Activated T-cell treated with anti-CD3 and anti-CD28 coated beads, Interleukin-2, amount 50 U/mL, for 1 hour (primary cell): ENCODE results near the gene GLT1D1.

Experiments
- DNase-seq: peaks from one replicate; pipeline ENCODE4 v3.0.0-alpha.2; 2020

The GLT1D1 gene

DNA sequence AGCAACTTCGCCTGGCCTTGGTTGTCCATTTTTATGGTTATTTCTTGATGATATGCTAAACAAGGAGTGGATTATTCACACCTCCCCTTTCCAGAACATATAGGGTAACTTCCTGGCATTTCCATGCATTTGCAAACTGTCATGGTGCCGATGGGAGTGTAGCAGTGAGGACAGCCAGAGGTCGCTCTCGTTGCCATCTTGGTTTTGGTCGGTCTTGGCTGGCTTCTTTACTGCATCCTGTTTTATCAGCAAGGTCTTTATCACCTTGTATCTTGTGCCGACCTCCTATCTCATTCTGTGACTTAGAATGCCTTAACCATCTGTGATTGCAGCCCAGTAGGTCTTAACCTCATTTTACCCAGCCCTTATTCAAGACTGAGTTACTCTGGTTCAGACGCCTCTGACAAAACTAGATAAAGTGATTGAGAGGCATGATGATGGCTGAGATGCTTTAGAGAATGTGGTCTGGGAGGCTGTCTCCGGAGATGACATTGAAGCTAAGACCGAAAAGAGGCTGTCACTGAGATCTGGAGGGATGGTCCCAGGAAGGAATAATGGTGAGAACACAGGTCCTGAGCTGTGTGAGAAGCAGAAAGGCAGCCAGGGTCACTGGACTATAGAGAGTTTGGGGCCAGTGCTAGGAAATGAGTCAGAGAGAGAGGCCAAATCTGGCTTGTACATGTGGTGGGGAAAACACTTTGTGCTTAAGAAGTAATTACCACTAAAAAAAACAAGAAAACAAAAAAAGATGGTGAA is 2.9 kb downstream of the GLT1D1 start:
- no peak for DNase-seq

DNA sequence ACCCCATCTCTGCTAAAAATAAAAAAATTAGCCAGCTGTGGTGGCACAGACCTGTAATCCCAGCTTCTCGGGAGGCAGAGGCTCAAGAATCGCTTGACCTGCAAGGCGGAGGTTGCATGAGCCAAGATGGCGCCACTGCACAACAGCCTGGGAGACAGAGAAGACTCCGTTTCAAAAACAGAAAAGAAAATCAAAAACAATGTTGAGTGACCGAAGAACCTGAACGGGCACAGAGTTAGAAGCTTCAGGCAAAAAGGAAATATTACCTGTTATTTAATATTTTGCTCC is 3.5 kb downstream of the GLT1D1 start:
- DNase-seq, result no peak

DNA sequence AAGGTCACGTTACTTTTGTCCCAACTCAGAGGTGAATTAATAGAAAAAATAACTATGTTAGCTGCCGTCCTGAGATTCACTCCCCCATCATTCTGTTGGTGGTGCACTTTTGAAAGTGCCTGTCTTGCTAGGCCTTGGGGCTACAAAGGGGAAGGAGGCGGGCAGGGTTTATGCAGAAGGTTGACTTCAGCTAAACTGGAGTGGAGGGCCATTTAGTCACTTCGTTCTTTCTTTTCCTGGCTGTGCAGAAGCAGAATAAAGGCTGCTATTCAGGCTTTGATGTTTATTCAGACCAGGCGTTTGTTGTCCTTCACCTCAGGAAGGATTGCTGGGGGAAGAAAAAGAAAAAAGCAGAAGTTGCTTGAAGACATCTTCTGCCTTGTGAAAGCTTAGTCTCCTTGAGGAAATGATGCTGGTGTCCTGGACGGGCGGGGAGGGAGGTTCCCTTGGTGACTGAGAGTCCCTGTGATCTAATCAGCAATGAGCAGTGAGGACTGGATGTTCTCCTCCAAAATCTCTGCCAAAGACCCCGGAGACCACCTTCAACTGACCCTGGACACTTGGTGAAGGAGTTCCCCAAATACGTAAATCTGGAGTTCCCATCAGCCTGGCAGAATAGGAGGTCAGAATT is 4.0 kb downstream of the GLT1D1 start:
- DNase-seq, result no peak

DNA sequence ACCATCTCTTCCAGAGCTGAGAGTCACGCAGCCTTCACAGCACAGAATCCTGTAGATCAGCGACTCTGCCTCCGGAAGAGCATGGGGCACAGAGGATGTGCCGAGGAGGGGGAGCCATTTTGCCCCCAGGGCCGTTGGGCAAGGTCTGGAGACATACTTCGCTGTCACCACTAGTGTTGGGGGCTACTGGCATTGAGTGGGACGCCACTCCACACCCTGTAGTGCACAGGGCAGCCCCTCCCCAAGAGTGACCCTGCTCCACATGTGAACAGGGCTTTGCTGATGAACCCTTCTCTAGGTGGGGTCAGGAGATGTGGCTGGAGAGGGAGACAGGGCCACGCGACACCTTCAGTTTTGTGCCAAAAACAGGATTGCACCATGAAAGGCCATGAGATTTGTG is 6.0 kb downstream of the GLT1D1 start:
- no peak for DNase-seq

DNA sequence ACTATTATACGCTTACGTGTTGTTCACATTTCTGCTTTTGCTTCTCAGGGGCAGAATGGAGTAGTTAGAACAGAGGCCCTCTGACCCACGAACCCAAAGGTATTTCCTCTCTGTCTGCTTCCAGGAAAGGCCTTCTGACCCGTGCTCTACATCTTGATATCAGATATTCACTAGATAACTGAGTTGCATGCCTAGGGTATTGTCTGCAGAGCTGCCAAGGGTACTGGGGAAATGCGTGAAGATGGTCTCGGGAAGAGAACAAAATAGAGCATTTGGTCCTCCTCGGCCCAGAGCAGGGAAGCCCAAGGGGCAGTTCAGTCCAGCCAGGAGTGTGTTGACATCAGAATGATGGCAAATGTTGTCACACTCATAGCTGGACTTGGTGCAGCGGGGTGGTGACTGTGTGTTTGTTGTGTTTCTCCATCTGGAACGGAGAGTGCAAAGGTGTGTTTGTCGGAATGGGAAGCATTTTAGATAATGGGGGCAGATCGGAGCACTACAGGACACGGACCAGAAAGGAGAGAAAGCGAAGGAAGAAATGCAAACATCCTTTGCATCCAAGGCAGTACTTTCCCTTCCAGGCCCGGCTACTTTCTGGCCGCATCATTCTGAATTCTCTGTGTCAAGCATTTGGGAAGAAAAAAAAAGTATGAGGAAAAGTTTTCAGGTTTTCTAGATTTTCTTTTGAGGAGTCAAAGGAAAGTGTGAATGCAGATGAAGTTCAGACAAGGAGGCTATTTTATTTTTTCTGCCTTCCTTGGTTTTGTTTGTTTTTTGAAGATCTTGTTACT is 8.1 kb downstream of the GLT1D1 start:
- DNase-seq, result no peak

DNA sequence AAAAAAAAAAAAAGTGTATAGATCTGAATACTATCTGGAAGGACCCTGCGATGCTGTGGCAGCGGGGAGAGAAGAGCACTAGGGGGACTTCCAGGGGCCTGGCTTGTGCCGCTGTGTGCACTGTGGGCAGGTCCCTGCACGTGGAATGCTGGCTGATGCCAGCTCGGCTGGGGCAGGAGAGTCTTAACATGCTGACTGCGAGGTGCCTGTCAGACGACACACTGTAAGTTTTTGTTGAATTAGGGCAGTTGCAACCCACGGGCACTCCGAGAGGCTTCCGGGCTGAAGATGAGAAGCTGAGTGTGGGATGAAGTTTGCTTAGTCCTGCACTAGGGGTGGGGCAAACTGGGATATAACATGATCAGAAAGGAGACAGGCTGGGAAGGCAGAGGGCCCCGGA is 10.7 kb downstream of the GLT1D1 start:
- DNase-seq, result no peak

DNA sequence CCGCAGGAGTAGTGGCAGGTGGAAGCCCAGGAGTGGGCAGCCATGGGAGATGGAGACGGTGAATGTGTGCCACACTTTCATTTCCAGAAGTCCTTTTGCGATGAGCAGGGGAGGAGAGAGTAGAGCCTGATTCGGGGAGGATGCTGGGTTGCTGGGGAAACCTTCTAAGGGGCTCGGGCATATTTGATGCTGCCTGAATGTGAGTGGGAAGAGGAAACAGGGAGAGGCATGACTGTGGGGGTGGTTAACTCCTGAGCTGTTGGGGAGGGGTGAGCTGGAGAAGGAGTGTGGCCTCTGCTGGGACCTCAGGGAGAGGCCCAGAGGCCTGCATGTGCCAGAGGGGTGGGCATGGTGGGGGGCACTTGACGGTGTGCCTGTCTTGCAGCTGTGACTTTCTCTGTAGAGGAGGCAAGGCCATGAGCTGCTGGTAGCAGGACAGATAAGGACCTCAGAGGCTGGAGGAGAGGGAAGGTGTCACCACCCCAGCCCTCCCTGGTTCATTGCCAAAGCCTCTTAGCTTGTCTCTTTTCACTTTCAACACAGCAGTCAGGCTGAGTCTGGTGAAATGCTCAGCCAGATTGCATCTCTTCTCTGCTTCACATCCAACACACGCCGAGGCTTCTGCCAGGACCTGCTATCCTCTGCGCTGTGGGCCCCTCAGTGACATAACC is 11.4 kb downstream of the GLT1D1 start:
- DNase-seq, result no peak

DNA sequence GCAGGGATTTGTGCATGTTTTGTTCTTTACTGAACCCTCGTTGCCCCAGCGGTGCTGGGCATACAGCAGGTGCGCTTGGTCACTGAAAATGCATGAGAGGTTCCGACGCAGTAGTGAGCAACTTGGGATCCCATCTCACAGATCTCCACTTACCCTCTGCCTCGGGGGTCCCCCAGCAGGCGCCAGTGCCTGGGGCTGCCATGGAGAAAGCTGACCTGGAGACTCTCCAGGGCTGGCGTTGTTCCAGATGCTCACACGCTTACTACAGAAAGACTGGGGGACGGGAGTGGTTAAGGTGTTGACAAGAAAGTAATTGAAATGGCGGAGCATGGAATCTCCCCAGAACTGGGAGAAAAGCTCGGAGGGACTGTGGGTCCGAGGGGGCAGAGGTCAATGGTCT is 14.2 kb downstream of the GLT1D1 start:
- no peak for DNase-seq

DNA sequence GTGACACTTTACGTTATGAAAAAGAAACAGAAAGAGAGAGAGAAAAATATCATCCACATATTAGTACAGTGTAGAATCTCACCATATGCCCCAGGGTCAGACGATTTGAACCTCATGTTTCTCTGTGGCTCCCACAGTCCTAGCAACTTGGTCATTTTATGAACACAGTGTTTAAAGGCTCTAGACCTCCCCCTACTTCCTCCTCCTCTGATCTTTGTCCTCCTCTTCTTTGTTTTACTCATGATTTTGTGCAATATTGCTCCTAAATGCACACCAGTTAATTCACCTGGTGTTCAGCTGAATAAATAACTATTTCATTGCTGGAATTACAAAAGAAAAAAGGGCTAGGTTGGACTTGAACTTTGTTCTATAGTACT is 18.2 kb downstream of the GLT1D1 start:
- no peak for DNase-seq

DNA sequence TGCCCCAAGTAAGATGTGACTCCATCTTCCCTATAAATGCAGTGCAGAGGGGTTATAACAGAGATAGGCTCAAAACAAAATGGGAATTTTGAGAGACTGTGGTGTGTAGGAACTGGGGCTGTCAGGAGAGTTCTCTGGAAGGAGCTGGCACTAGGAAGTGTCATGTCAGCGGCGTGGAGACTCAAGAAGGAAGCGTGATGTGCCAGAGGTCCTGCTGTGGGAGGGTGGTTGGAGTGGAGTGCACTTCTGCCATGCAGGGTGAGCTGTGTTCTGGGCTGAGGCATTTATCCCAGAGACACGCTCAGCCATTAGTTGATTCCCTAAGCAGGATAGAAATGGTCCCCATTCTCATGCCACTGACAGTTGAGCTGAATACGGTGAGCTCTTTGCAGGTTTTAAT is 19.0 kb downstream of the GLT1D1 start:
- DNase-seq, result no peak

DNA sequence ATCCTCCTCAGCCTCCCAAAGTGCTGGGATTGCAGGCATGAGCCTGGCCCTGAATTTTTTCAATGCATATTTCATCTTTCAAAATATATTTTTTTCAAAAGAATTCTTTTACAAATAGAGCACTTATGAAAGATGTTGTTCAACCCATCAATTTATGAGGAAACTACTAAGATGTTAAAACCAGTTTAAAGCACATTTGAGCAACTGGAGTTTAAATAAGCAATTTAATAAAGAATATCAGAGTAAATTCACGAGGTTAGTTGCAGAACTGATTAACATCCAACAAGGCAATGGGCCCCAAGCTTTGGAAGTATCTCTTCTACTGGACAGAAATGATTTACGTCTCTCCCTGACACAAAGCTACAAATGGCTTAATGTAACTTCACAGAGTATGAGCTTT is 23.3 kb downstream of the GLT1D1 start:
- DNase-seq, result no peak

DNA sequence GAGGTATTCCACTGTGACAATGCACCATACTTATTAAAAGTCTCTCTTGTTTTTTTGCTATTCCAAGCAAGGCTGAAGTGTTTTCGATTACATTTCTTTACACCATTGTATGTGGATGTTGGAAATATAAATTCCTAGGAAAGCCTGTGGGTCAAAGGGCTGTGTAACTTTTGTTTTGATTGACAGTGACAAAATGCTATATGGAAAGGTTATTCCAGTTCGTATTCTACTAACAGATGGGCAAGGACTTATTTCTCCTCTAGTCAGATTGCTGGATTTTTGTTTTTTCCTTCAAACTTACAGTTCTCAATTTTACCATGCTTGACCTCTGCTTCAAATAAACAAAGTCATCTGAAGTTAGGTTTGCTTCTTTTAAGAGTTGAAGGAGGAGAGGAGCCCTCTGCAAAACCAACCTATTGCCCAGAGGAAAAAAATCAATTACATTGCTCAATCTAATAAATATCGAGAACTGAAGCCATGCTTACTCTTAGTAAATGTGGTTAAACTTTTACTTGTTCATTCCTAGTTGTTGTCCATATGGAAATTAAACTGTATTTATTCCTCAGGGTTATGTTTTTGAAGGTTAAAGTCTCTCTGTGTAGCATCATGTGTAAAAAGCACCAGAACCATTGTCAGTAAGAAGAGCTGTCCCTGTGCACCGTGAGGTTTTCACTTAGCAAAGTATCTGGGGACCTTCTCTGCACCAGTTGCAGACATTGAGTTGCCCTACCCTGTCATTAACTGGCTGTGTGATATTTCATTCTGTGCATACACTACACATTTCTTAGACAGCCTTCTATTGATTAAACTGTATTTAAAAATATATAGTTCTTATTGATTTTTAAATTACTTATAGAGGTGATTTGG is 26.9 kb downstream of the GLT1D1 start:
- no peak for DNase-seq

DNA sequence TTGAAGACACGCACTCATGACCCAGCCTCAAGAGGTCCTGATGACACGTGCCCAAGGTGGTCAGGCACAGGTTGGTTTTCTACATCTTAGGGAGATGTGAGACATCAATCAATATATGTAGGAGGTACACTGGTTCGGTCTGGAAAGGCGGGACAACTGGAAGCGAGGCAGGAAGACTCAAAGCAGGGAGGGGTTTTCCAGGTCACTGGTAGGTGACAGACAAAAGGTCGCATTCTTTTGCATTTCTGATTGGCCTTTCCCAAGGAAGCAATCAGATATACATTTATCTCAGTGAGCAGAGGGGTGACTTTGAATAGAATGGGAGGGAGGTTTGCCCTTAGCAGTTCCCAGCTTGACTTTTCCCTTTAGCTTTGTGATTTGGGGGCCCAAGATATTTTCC is 38.6 kb downstream of the GLT1D1 start:
- no peak for DNase-seq

DNA sequence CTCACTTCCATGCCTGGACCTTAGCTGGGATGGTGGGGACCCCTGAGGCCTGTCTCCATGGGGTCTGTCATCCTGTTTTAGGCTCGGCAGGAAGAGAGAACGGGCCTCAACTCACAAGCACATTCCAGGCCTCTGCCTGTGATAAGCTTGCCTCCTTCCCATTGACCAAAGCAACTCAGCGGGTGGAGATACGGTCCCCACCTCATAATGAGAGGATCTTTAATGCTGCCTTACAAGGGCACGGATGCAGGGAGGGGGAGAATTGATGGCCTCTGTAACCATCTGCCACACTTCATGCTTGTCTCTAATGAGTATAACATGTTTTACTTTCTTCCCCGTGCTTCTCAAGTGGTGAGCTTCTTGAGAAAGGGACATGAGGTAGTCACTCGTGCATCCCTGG is 50.0 kb downstream of the GLT1D1 start:
- DNase-seq, result no peak

DNA sequence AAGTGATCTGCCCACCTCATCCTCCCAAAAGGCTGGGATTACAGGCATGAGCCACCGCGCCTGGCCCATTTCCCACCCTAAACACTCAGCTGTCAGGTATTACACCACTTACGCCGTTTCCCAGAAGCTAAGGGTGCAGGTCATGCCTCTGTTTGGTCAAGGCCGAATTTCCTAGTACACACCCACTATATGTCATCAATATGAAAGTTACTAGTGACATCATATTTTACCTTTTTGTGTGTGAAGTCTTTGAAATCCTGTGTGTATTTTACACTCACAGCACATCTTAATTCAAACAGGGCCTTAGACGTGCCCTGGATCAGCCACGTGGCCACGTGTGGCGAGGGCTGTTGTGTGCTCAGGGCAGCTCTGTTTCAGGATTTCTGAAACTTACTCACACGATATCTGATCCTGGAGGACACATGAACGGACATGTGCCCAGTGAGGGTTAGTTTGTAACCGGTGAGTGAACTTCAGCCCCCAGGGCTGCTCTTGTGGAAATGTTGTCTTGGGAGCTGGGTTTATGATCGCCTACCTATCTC is 51.8 kb downstream of the GLT1D1 start:
- no peak for DNase-seq

DNA sequence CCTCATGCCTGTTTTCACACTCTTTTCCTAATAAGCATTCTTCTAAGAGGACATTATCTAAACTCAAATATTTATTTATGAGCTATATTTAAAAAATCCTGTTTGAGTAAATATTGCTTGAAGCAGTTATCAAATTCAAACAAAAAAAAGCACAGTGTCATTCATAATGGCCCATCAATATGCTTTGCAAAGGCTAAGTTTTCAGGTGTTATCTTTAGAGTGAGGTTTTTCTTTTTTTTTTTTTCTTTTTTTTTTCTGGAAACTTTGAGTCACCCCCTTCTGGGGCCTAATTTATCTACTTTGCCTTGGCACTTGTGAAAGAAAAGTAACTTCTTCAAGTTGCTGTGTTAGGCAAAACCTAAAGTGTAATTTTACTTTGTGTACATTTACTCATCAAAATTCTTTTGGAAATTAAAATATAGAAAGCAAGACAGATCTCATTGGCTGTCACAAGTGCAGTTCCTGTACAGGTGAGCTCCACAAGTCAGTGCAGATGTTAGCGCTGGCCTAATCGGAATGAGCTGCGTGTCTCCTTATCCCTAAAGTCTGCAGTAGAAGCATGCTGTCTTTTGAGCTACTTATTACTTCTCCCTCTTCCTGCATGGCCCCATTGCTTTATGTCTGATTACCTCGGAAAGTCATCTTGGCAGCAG is 53.3 kb downstream of the GLT1D1 start:
- DNase-seq, result no peak

DNA sequence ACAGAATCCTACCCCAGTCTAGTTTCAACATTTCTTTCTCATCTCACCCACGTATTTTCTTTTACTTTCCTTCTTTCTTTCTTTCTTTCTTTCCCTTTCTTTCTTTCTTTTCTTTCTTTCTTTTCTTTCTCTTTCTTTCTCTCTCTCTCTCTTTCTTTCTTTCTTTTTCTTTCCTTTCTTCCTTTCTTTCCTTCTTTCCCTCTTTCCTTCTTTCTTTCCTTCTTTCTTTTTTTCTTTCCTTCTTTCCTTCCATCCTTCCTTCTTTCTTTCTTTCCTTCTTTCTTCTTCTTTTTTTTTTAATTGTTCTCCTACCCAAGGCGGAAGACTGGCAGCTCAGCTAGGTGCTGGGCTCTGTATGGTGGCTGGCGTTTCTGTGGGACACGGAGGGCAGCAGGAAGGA is 55.0 kb downstream of the GLT1D1 start:
- DNase-seq, result no peak

DNA sequence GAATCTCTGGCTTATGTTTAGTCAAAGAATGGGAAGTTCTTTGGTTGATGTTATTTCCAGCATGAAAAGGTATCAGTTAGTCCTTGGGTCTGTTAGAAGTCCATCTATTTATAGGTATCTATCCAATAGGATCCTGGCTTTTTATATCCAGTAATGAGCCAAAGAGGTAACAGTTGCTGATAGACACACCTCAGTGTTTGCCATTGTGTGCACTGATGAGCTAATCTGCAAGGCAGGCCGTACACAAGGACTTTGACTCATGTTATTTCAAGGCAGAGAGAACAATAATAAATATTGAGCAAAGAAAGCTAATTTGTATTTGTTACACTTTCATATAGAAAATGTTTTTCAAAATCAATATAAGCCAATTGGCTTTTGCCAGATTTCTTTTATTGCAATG is 56.4 kb downstream of the GLT1D1 start:
- no peak for DNase-seq

DNA sequence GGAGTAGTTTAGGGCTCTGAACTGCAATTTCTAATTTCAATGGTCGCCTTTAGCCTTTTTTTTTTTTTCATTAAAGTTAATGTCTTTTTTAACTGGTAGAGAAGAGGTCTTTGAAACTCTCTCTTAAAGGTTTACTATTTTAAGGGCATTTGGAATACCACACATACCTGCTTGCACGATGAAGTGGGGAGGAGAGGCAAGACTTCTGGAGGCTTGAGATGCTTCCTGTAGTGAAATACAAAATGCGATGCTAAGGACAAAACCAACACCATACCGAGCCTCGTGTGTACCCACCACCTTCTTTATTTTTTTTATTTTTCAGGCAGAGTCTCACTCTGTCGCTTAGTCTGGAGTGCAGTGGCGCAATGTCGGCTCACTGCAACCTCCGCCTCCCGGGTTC is 57.4 kb downstream of the GLT1D1 start:
- no peak for DNase-seq

DNA sequence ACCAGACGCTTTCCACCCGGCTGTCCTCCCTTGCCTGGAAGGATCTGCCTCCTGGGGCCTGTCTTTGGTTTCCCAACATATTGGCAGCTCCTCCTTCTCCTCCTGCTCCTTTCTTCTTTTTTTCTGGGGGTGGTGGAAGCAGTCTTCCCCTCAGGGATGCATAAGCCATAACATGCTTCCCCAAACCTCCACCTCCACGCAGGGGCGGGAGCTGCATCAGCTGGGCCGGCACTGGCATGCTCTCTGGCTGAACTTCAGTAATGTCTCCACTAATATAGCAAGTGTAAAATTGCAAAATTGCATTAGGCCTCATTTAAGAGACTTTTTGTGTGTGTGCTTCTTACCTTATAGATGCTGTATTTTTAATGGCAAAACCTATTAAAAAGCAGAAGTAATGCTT is 58.6 kb downstream of the GLT1D1 start:
- DNase-seq, result no peak

DNA sequence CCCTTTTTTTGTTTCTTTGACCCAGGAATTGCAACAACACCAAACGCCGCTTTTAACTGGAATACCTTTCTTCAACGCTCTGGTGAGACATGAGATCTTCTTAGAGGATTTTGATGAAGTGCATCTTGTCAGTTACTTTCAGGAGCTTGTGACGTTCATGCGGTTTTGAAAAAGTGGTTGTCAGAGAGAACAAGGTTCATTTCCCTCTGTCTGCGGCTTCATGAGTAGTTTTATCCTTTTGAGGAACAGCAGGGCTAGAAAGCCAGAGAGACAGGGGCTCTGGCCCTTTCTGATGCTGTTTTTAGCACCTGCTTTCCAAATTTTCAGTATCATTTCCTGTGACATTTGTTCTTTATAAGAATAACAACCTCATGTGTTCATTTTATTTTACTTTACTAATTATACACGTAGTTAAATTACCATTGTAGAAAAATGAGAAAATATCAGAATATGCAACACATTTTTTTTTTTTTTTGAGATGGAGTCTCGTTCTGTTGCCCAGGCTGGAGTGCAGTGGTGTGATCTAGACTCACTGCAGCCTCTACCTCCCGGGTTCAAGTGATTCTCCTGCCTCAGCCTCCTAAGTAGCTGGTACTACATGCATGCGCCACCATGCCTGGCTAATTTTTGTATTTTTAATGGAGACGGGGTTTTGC is 61.8 kb downstream of the GLT1D1 start:
- DNase-seq, result no peak

DNA sequence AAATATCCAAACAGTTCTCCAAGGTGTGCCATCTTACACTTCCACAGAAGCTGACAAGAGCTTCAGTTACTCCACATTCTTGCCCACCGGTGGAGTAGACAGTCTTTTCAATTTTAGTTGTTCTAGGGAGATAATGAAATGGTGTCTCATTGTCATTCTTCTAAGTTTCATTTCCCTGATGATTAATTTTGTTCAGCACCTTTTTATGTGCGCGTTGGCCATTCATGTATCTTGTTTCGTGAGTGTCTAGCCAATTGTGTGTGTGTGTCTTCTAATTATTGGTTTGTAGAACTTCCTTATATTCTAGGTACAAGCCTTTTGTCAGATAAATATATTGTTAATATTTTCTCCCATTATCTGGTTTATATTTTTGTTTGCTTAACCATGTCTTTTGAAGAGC is 63.1 kb downstream of the GLT1D1 start:
- DNase-seq, result no peak
